CD4-positive, alpha-beta T cell treated with Interleukin-15 for 1 hour (primary cell): Measurements from ENCODE around the gene PPP1R7.
"Not testable (repeated sequence)": the region's sequence is repeated elsewhere in the genome, so short reads cannot be mapped to it uniquely, and the experiment has no call there.

ENCODE experiments used
- DNase-seq: peaks from one replicate; pipeline ENCODE4 v3.0.0-alpha.2; 2020

Gene PPP1R7

GRCh38 chr2:241149925-241150659, at the start of gene PPP1R7:
PPP1R7 (plus strand) TSS chr2:241150467; CDS start chr2:241150496, 29 bp downstream.
- DNase-seq, result peak; percentile 97

- DNase-seq, result peak; percentile 87
Observed at GRCh38 chr2:241102239-241102803, 47.9 kb upstream of the PPP1R7 start, which contains the start of gene MTERF4. MTERF4 (minus strand) TSS chr2:241102287; CDS start chr2:241102273, 14 bp downstream.

GRCh38 chr2:241103176-241103595, 47.1 kb upstream of the PPP1R7 start:
- no peak for DNase-seq

GRCh38 chr2:241104611-241105010, 45.7 kb upstream of the PPP1R7 start:
- DNase-seq, result not testable (repeated sequence)

GRCh38 chr2:241105641-241106040, 44.6 kb upstream of the PPP1R7 start:
- no peak for DNase-seq

GRCh38 chr2:241107031-241107783, 43.1 kb upstream of the PPP1R7 start:
- DNase-seq, result no peak

GRCh38 chr2:241108271-241109209, 41.7 kb upstream of the PPP1R7 start:
- DNase-seq, result peak; percentile 43

- DNase-seq, result no peak
Observed at GRCh38 chr2:241109210-241110088, 40.8 kb upstream of the PPP1R7 start.

- DNase-seq, result no peak
Observed at GRCh38 chr2:241110089-241110606, 40.1 kb upstream of the PPP1R7 start.

GRCh38 chr2:241110607-241111439, 39.4 kb upstream of the PPP1R7 start:
- DNase-seq, result peak; percentile 42

- DNase-seq, result peak; percentile 40
Observed at GRCh38 chr2:241111440-241111805, 38.8 kb upstream of the PPP1R7 start.

GRCh38 chr2:241112046-241112445, 38.2 kb upstream of the PPP1R7 start:
- no peak for DNase-seq

- DNase-seq, result peak; percentile 33
Observed at GRCh38 chr2:241112592-241112991, 37.7 kb upstream of the PPP1R7 start.

- DNase-seq, result no peak
Observed at GRCh38 chr2:241114836-241115235, 35.4 kb upstream of the PPP1R7 start.

GRCh38 chr2:241115361-241115760, 34.9 kb upstream of the PPP1R7 start:
- no peak for DNase-seq

GRCh38 chr2:241116606-241117560, 33.4 kb upstream of the PPP1R7 start:
- DNase-seq, result no peak

- no peak for DNase-seq
Observed at GRCh38 chr2:241118737-241119505, 31.3 kb upstream of the PPP1R7 start.

GRCh38 chr2:241120440-241120839, 29.8 kb upstream of the PPP1R7 start:
- no peak for DNase-seq
